ENCODE data around the gene KIF15.

DNA sequence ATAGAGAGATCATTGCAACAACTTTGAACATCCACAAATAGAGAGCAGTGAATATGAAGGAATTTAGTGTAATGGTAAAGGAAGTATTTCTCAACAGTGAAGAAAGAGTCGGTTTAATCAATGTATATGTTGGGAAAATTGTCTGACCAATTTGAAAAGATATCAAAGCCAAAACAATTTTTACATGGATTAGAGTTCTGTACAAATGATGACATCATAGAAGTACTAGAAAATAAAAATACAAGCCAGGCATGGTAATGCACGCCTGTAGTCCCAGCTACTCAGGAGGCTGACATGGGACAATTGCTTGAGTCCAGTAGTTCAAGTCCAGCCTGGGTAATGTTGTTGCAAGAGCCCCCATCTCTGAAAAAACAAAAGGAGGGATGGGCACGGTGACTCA, 74.1 kb downstream of the KIF15 start:
- no peak for TF ChIP-seq POLR2A (IDR thresholded peaks at IDR 0.05; ENCODE audit: low read depth, low read length)
- no peak for TF ChIP-seq POLR2AphosphoS5 (IDR thresholded peaks at IDR 0.05; ENCODE audit: low read depth, low read length)

Data from GM12892 (cell line).